ENCODE data around the gene TRMT61A.

DNA sequence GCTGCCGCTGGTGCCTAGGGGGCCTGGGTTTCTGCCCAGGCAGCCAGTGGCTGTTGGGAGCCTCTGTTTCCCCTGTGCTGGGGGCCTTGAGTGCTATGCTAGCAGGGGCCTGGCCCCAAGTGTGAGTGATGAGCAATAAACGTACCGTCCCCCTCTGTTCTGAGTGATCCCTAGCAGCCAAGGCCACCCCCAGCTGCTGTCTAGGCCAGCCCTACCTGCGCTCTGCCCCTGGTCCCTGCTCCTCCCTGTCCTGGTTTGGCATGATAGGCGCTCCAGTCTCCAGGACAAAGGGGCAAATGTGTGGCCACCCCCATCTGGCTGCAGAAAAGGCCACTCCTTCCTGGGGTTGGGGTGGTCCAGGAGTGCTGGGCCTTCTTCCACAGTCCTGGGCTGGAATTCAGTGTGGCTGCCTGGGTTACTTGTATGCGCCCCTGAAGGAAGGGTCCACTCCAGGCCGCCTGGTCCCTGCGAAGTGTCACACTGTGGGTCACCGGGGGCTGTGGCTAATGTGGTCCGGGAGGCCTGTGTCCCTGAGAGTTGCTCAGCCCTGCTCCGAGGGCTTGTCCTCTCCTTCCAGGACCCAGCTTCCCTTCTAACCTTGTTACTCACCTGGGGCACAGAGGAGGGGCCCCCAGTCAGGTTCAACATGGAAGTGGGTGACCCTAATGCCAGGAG, 7.0 kb downstream of the TRMT61A start:
- TF ChIP-seq CTCF (conservative IDR thresholded peaks at IDR 0.05; ENCODE audit: low read depth, low read length), result no peak
- TF ChIP-seq, protein P1, sequence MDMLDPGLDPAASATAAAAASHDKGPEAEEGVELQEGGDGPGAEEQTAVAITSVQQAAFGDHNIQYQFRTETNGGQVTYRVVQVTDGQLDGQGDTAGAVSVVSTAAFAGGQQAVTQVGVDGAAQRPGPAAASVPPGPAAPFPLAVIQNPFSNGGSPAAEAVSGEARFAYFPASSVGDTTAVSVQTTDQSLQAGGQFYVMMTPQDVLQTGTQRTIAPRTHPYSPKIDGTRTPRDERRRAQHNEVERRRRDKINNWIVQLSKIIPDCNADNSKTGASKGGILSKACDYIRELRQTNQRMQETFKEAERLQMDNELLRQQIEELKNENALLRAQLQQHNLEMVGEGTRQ (IDR thresholded peaks at IDR 0.05; ENCODE audit: low read depth, low read length), result no peak
- TF ChIP-seq POLR2A (IDR thresholded peaks at IDR 0.05; ENCODE audit: low read depth, low read length), result no peak
- TF ChIP-seq MAFK (IDR thresholded peaks at IDR 0.05; ENCODE audit: low read depth, low read length), result no peak
- no peak for TF ChIP-seq RFX5 (IDR thresholded peaks at IDR 0.05; ENCODE audit: low read depth, low read length)
- TF ChIP-seq MAZ (IDR thresholded peaks at IDR 0.05; ENCODE audit: borderline replicate concordance, low read depth, low read length), result no peak
- TF ChIP-seq RAD21 (IDR thresholded peaks at IDR 0.05; ENCODE audit: low read length), result no peak
- no peak for TF ChIP-seq FOS (IDR thresholded peaks at IDR 0.05; ENCODE audit: low read depth, low read length)
- no peak for TF ChIP-seq BHLHE40 (IDR thresholded peaks at IDR 0.05; ENCODE audit: low read depth, low read length)
- TF ChIP-seq RCOR1 (IDR thresholded peaks at IDR 0.05; ENCODE audit: insufficient replicate concordance, low read length), result no peak
